ENCODE measurements around the gene ZYG11A. TPM values are rescaled to one million over a fixed set of nuclear protein-coding genes. Genes with fewer than 3 reads are reported as not detected.

The ZYG11A gene
- polyA plus RNA-seq, 2 donors, result 0.51 to 0.79 TPM

GRCh38 chr1:52901384-52901783, 58.8 kb downstream of the ZYG11A start:
- H3K4me1 ChIP-seq (ENCODE audit: control insufficient read depth in 2 of 2, insufficient read depth in 2 of 2, low read length in 1 of 2), result peaks cover 0 to 3% of the 10 kb centered on the region in 2 donors
- peaks cover 0 to 9% of the 10 kb centered on the region in 2 donors for H3K36me3 ChIP-seq (ENCODE audit: control insufficient read depth in 2 of 2, insufficient read depth in 2 of 2, low read length in 1 of 2)
- no peaks in the 10 kb centered on the region for H3K9me3 ChIP-seq (ENCODE audit: control insufficient read depth in 2 of 2, insufficient read depth in 1 of 2, low read depth in 1 of 2, low read length in 1 of 2)
- H3K27me3 ChIP-seq (ENCODE audit: control insufficient read depth in 1 of 2, insufficient read depth in 2 of 2, low read length in 2 of 2), result no peaks in the 10 kb centered on the region
- no peak overlapping the region for H3K4me3 ChIP-seq (ENCODE audit: low read depth in 1 of 2, low read length in 2 of 2)
- H3K27ac ChIP-seq (ENCODE audit: low read depth in 2 of 2, low read length in 1 of 2), result no peak overlapping the region
- WGBS, 2 donors, result 73 to 74% methylated on average over 1 of the region's 1 CpG

- no peak overlapping the region for H3K4me3 ChIP-seq (ENCODE audit: low read depth in 1 of 2, low read length in 2 of 2)
- H3K27me3 ChIP-seq (ENCODE audit: control insufficient read depth in 1 of 2, insufficient read depth in 2 of 2, low read length in 2 of 2), result no peaks in the 10 kb centered on the region
- H3K9me3 ChIP-seq (ENCODE audit: control insufficient read depth in 2 of 2, insufficient read depth in 1 of 2, low read depth in 1 of 2, low read length in 1 of 2), result no peaks in the 10 kb centered on the region
- peaks cover 0 to 7% of the 10 kb centered on the region in 2 donors for H3K36me3 ChIP-seq (ENCODE audit: control insufficient read depth in 2 of 2, insufficient read depth in 2 of 2, low read length in 1 of 2)
- WGBS, 2 donors, result 93 to 94% methylated on average over 13 of the region's 13 CpGs
- peaks cover 3 to 5% of the 10 kb centered on the region in 2 donors for H3K4me1 ChIP-seq (ENCODE audit: control insufficient read depth in 2 of 2, insufficient read depth in 2 of 2, low read length in 1 of 2)
- H3K27ac ChIP-seq (ENCODE audit: low read depth in 2 of 2, low read length in 1 of 2), result no peak overlapping the region
Measured at GRCh38 chr1:52904208-52904926, 61.8 kb downstream of the ZYG11A start.

GRCh38 chr1:52904927-52905698, 62.6 kb downstream of the ZYG11A start:
- H3K9me3 ChIP-seq (ENCODE audit: control insufficient read depth in 2 of 2, insufficient read depth in 1 of 2, low read depth in 1 of 2, low read length in 1 of 2), result no peaks in the 10 kb centered on the region
- no peaks in the 10 kb centered on the region for H3K27me3 ChIP-seq (ENCODE audit: control insufficient read depth in 1 of 2, insufficient read depth in 2 of 2, low read length in 2 of 2)
- no peak overlapping the region for H3K27ac ChIP-seq (ENCODE audit: low read depth in 2 of 2, low read length in 1 of 2)
- H3K36me3 ChIP-seq (ENCODE audit: control insufficient read depth in 2 of 2, insufficient read depth in 2 of 2, low read length in 1 of 2), result peaks cover 0 to 7% of the 10 kb centered on the region in 2 donors
- H3K4me1 ChIP-seq (ENCODE audit: control insufficient read depth in 2 of 2, insufficient read depth in 2 of 2, low read length in 1 of 2), result peaks cover 0 to 5% of the 10 kb centered on the region in 2 donors
- no peak overlapping the region for H3K4me3 ChIP-seq (ENCODE audit: low read depth in 1 of 2, low read length in 2 of 2)
- WGBS, 2 donors, result 69 to 79% methylated on average over 20 of the region's 20 CpGs

- H3K4me1 ChIP-seq (ENCODE audit: control insufficient read depth in 2 of 2, insufficient read depth in 2 of 2, low read length in 1 of 2), result peaks cover 0 to 5% of the 10 kb centered on the region in 2 donors
- peaks cover 0 to 7% of the 10 kb centered on the region in 2 donors for H3K36me3 ChIP-seq (ENCODE audit: control insufficient read depth in 2 of 2, insufficient read depth in 2 of 2, low read length in 1 of 2)
- H3K27ac ChIP-seq (ENCODE audit: low read depth in 2 of 2, low read length in 1 of 2), result no peak overlapping the region
- no peaks in the 10 kb centered on the region for H3K9me3 ChIP-seq (ENCODE audit: control insufficient read depth in 2 of 2, insufficient read depth in 1 of 2, low read depth in 1 of 2, low read length in 1 of 2)
- H3K4me3 ChIP-seq (ENCODE audit: low read depth in 1 of 2, low read length in 2 of 2), result no peak overlapping the region
- H3K27me3 ChIP-seq (ENCODE audit: control insufficient read depth in 1 of 2, insufficient read depth in 2 of 2, low read length in 2 of 2), result no peaks in the 10 kb centered on the region
- 85 to 89% methylated on average over 6 of the region's 6 CpGs for WGBS, 2 donors
Measured at GRCh38 chr1:52906135-52906603, 63.6 kb downstream of the ZYG11A start.

- WGBS, 2 donors, result 92 to 94% methylated on average over 9 of the region's 9 CpGs
- Histone ChIP-seq H3K9me3 (ENCODE audit: control insufficient read depth in 2 of 2, insufficient read depth in 1 of 2, low read depth in 1 of 2, low read length in 1 of 2) (no peaks in the 10 kb centered on the region), H3K36me3 (ENCODE audit: control insufficient read depth in 2 of 2, insufficient read depth in 2 of 2, low read length in 1 of 2) (peaks cover 0 to 12% of the 10 kb centered on the region in 2 donors), H3K4me3 (ENCODE audit: low read depth in 1 of 2, low read length in 2 of 2) (no peak overlapping the region), H3K27me3 (ENCODE audit: control insufficient read depth in 1 of 2, insufficient read depth in 2 of 2, low read length in 2 of 2) (no peaks in the 10 kb centered on the region), H3K27ac (ENCODE audit: low read depth in 2 of 2, low read length in 1 of 2) (no peak overlapping the region), H3K4me1 (ENCODE audit: control insufficient read depth in 2 of 2, insufficient read depth in 2 of 2, low read length in 1 of 2) (peaks cover 0 to 5% of the 10 kb centered on the region in 2 donors)
Measured at GRCh38 chr1:52907068-52907811, 64.7 kb downstream of the ZYG11A start.

- WGBS, 2 donors, result 87 to 93% methylated on average over 10 of the region's 10 CpGs
- H3K9me3 ChIP-seq (ENCODE audit: control insufficient read depth in 2 of 2, insufficient read depth in 1 of 2, low read depth in 1 of 2, low read length in 1 of 2), result no peaks in the 10 kb centered on the region
- H3K27ac ChIP-seq (ENCODE audit: low read depth in 2 of 2, low read length in 1 of 2), result no peak overlapping the region
- peaks cover 0 to 5% of the 10 kb centered on the region in 2 donors for H3K4me1 ChIP-seq (ENCODE audit: control insufficient read depth in 2 of 2, insufficient read depth in 2 of 2, low read length in 1 of 2)
- no peaks in the 10 kb centered on the region for H3K27me3 ChIP-seq (ENCODE audit: control insufficient read depth in 1 of 2, insufficient read depth in 2 of 2, low read length in 2 of 2)
- H3K36me3 ChIP-seq (ENCODE audit: control insufficient read depth in 2 of 2, insufficient read depth in 2 of 2, low read length in 1 of 2), result peaks cover 0 to 12% of the 10 kb centered on the region in 2 donors
- H3K4me3 ChIP-seq (ENCODE audit: low read depth in 1 of 2, low read length in 2 of 2), result no peak overlapping the region
Measured at GRCh38 chr1:52907812-52908153, 65.2 kb downstream of the ZYG11A start.

- no peak overlapping the region for H3K27ac ChIP-seq (ENCODE audit: low read depth in 2 of 2, low read length in 1 of 2)
- no peaks in the 10 kb centered on the region for H3K9me3 ChIP-seq (ENCODE audit: control insufficient read depth in 2 of 2, insufficient read depth in 1 of 2, low read depth in 1 of 2, low read length in 1 of 2)
- H3K4me1 ChIP-seq (ENCODE audit: control insufficient read depth in 2 of 2, insufficient read depth in 2 of 2, low read length in 1 of 2), result peaks cover 0 to 11% of the 10 kb centered on the region in 2 donors
- no peaks in the 10 kb centered on the region for H3K27me3 ChIP-seq (ENCODE audit: control insufficient read depth in 1 of 2, insufficient read depth in 2 of 2, low read length in 2 of 2)
- no peak overlapping the region for H3K4me3 ChIP-seq (ENCODE audit: low read depth in 1 of 2, low read length in 2 of 2)
- peaks cover 0 to 8% of the 10 kb centered on the region in 2 donors for H3K36me3 ChIP-seq (ENCODE audit: control insufficient read depth in 2 of 2, insufficient read depth in 2 of 2, low read length in 1 of 2)
- 94 to 95% methylated on average over 10 of the region's 10 CpGs for WGBS, 2 donors
Measured at GRCh38 chr1:52911541-52911940, 69.0 kb downstream of the ZYG11A start.

- H3K27ac ChIP-seq (ENCODE audit: low read depth in 2 of 2, low read length in 1 of 2), result peak overlapping the region in 1 of 2 donors; percentile 43
- H3K4me3 ChIP-seq (ENCODE audit: low read depth in 1 of 2, low read length in 2 of 2), result no peak overlapping the region
- H3K4me1 ChIP-seq (ENCODE audit: control insufficient read depth in 2 of 2, insufficient read depth in 2 of 2, low read length in 1 of 2), result peaks cover 0 to 11% of the 10 kb centered on the region in 2 donors
- H3K27me3 ChIP-seq (ENCODE audit: control insufficient read depth in 1 of 2, insufficient read depth in 2 of 2, low read length in 2 of 2), result no peaks in the 10 kb centered on the region
- H3K9me3 ChIP-seq (ENCODE audit: control insufficient read depth in 2 of 2, insufficient read depth in 1 of 2, low read depth in 1 of 2, low read length in 1 of 2), result no peaks in the 10 kb centered on the region
- peaks cover 0 to 8% of the 10 kb centered on the region in 2 donors for H3K36me3 ChIP-seq (ENCODE audit: control insufficient read depth in 2 of 2, insufficient read depth in 2 of 2, low read length in 1 of 2)
- WGBS, 2 donors, result 81 to 85% methylated on average over 3 of the region's 3 CpGs
Measured at GRCh38 chr1:52913014-52913413, 70.5 kb downstream of the ZYG11A start.

- no peak overlapping the region for H3K27ac ChIP-seq (ENCODE audit: low read depth in 2 of 2, low read length in 1 of 2)
- H3K4me1 ChIP-seq (ENCODE audit: control insufficient read depth in 2 of 2, insufficient read depth in 2 of 2, low read length in 1 of 2), result peaks cover 0 to 11% of the 10 kb centered on the region in 2 donors
- H3K27me3 ChIP-seq (ENCODE audit: control insufficient read depth in 1 of 2, insufficient read depth in 2 of 2, low read length in 2 of 2), result no peaks in the 10 kb centered on the region
- no peaks in the 10 kb centered on the region for H3K9me3 ChIP-seq (ENCODE audit: control insufficient read depth in 2 of 2, insufficient read depth in 1 of 2, low read depth in 1 of 2, low read length in 1 of 2)
- no peak overlapping the region for H3K4me3 ChIP-seq (ENCODE audit: low read depth in 1 of 2, low read length in 2 of 2)
- 75% methylated on average over 8 of the region's 8 CpGs for WGBS, 2 donors
- peaks cover 0 to 8% of the 10 kb centered on the region in 2 donors for H3K36me3 ChIP-seq (ENCODE audit: control insufficient read depth in 2 of 2, insufficient read depth in 2 of 2, low read length in 1 of 2)
Measured at GRCh38 chr1:52913537-52913936, 71.0 kb downstream of the ZYG11A start.
